ENCODE measurements around the gene COTL1. TPM values are rescaled to one million over a fixed set of nuclear protein-coding genes. Genes with fewer than 3 reads are reported as not detected.
A peak's percentile ranks its signal among the peaks of the same experiment; 100 is the strongest.

Gene COTL1
- total and polyA plus RNA-seq, 2 of the 13 experiments (the other 11 are each of a cell fraction or from before 2014, with no cell fraction given), result 8.7 to 16.9 TPM

GRCh38 chr16:84600343-84601229, 17.3 kb downstream of the COTL1 start (continued):
- no peak for TF ChIP-seq SKIL (CRISPR knock-in tag; IDR thresholded peaks at IDR 0.05; ENCODE audit: borderline replicate concordance)
- TF ChIP-seq ZFP36 (IDR thresholded peaks at IDR 0.05; ENCODE audit: borderline replicate concordance, low read depth, low read length, partially characterized antibody), result no peak
- TF ChIP-seq ZNF337 (CRISPR knock-in tag; IDR thresholded peaks at IDR 0.05; ENCODE audit: borderline replicate concordance, low read depth), result no peak
- no peak for TF ChIP-seq HDAC6 (IDR thresholded peaks at IDR 0.05; ENCODE audit: low read depth, low read length)
- no peak for TF ChIP-seq IKZF4 (CRISPR knock-in tag; IDR thresholded peaks at IDR 0.05; ENCODE audit: borderline replicate concordance, low read depth, not compliant biosample characterization)

- no TSS peak for BruUV-seq (replicated peaks)
- peak; percentile 65; the same call in 1 of the 2 replicates for TF ChIP-seq ZMYM3 (CRISPR knock-in tag; IDR thresholded peaks at IDR 0.05)
- TF ChIP-seq NCOA2 (CRISPR knock-in tag; IDR thresholded peaks at IDR 0.05), result peak; percentile 77
- peak; percentile 79 for TF ChIP-seq ZNF264 (CRISPR knock-in tag; IDR thresholded peaks at IDR 0.05)
- TF ChIP-seq TEAD3 (CRISPR knock-in tag; optimal IDR thresholded peaks at IDR 0.05; ENCODE audit: borderline replicate concordance), result peak; percentile 72
- TF ChIP-seq RFXANK (CRISPR knock-in tag; IDR thresholded peaks at IDR 0.05), result no peak
- TF ChIP-seq ZNF777 (CRISPR knock-in tag; IDR thresholded peaks at IDR 0.05), result 0 out of 2 replicates have a peak, but pooled peaks have one; percentile 19
- no peak for TF ChIP-seq MBD4 (IDR thresholded peaks at IDR 0.05; ENCODE audit: borderline replicate concordance, low read length)
- peak; percentile 32; the same call in 1 of the 3 replicates for TF ChIP-seq MXI1 (IDR thresholded peaks at IDR 0.05; ENCODE audit: borderline replicate concordance, low read depth, low read length)
- peak; percentile 14; the same call in 1 of the 2 replicates for TF ChIP-seq KDM3A (CRISPR knock-in tag; IDR thresholded peaks at IDR 0.05; ENCODE audit: low read depth)
- peak; percentile 34; the same call in 1 of the 2 replicates for TF ChIP-seq DRAP1 (CRISPR knock-in tag; IDR thresholded peaks at IDR 0.05)
- no peak for TF ChIP-seq ZNF20 (CRISPR knock-in tag; IDR thresholded peaks at IDR 0.05)
- peak; percentile 78 for TF ChIP-seq RFX3 (CRISPR knock-in tag; IDR thresholded peaks at IDR 0.05)
- TF ChIP-seq SOX6 (IDR thresholded peaks at IDR 0.05), result no peak
- TF ChIP-seq SOX6 (CRISPR knock-in tag; IDR thresholded peaks at IDR 0.05), result peak; percentile 78
These were observed 18.2 kb downstream of the COTL1 start for GRCh38 chr16:84599521-84600202.

More at GRCh38 chr16:84599521-84600202, 18.2 kb downstream of the COTL1 start:
- 3% methylated on average over 12 of the region's 12 CpGs for WGBS (ENCODE audit: low lambda C conversion rate)
- Histone ChIP-seq H3K4me1 (ENCODE audit: insufficient read depth, low read length) (peaks cover 71% of the 10 kb centered on the region), H2AFZ (ENCODE audit: low read length) (no peak overlapping the region), H4K20me1 (ENCODE audit: insufficient read depth, low read length) (no peaks in the 10 kb centered on the region), H3K79me2 (ENCODE audit: insufficient read depth, low read length) (no peaks in the 10 kb centered on the region), H3K27me3 (ENCODE audit: control insufficient read depth in 1 of 2, insufficient read depth in 2 of 2, low read length in 2 of 2) (no peaks in the 10 kb centered on the region), H3K9ac (ENCODE audit: insufficient read depth, low read depth, low read length) (peak overlapping the region; percentile 50), H3K36me3 (replicated peaks in 1 of 2; ENCODE audit: control insufficient read depth in 1 of 2, insufficient read depth in 2 of 2, low read length in 2 of 2) (no peaks in the 10 kb centered on the region; a peak in 1 of 5 replicates), H3K9me3 (ENCODE audit: low read length) (no peaks in the 10 kb centered on the region), H3K27ac (ENCODE audit: extremely low read length, insufficient read depth, low read length) (peak overlapping the region; percentile 80), H3K4me3 (replicated peaks in 1 of 3; ENCODE audit: insufficient read depth in 1 of 3, low read depth in 2 of 3, low read length in 3 of 3) (peak overlapping the region; percentile 26 to 67 (median 47)), H3K4me2 (ENCODE audit: low read depth, low read length) (peak overlapping the region; percentile 89)
- intact Hi-C loops (cut with micrococcal nuclease; ENCODE audit: unreplicated experiment) (no loop called here), in situ Hi-C loops (cut with HindIII; ENCODE audit: extremely low pct_ligation_motif_present, low pct_unique_long_range_greater_than_20kb) (no loop called here)
- DNase-seq (ENCODE audit: low spot score) (peak; percentile 95), FAIRE-seq (peak; percentile 100), ATAC-seq (peak; percentile 90)
- CTCF ChIA-PET (ENCODE audit: low intra/inter-chr PET ratio, low total read pairs), result no interaction called here
- POLR2A ChIA-PET, result interaction anchor here (0.7 to 1.9 kb wide), 3 partner anchors 9 to 43 kb away, joined by 3 to 5 read pairs (median 3); no protein-coding TSS in a partner anchor
